ENCODE measurements around the gene AAK1.

- peak; percentile 61 for TF ChIP-seq CTCF (IDR thresholded peaks at IDR 0.05; ENCODE audit: borderline replicate concordance, extremely low read depth, low read length, poor library complexity, severe bottlenecking)
- TF ChIP-seq EZH2 (IDR thresholded peaks at IDR 0.05; ENCODE audit: borderline replicate concordance, low read depth, low read length, severe bottlenecking) = no peak
These were observed 83.9 kb downstream of the AAK1 start for GRCh38 chr2:69559442-69560146.
